Fibroblast of the aortic adventitia (primary cell): Measurements from ENCODE around the gene BCAS3. TPM values are rescaled to one million over a fixed set of nuclear protein-coding genes. Genes with fewer than 3 reads are reported as not detected.

Source experiments
- DNase-seq: peaks from one replicate; pipeline ENCODE4 v3.0.0-alpha.2; 2010; ENCODE audit warnings: low read depth
- H3K4me3 ChIP-seq: 2 replicates; pipeline ENCODE4 v1.5.1; 2011; ENCODE audit warnings: low read depth, mild to moderate bottlenecking, control low read depth, low read length, moderate library complexity
- CTCF ChIP-seq: IDR thresholded peaks from 2 replicates; pipeline ENCODE4 v1.5.1; 2011; ENCODE audit warnings: mild to moderate bottlenecking, low read length, control low read depth, inconsistent platforms; ENCODE audit not compliant: insufficient read depth
- total RNA-seq: library from RNA; depleted of rRNA; stranded (reverse); fragments of >200 nt; gene quantifications from 2 replicates; pipeline ENCODE4 v1.2.3, GENCODE V29; 2012; ENCODE audit warnings: low replicate concordance

BCAS3 gene
- total RNA-seq, 1 donor, result 29.6 TPM

GRCh38 chr17:61366076-61366714, 688.5 kb downstream of the BCAS3 start:
- DNase-seq, result no peak
- TF ChIP-seq CTCF, result no peak
- no peak overlapping the region for H3K4me3 ChIP-seq

DNA sequence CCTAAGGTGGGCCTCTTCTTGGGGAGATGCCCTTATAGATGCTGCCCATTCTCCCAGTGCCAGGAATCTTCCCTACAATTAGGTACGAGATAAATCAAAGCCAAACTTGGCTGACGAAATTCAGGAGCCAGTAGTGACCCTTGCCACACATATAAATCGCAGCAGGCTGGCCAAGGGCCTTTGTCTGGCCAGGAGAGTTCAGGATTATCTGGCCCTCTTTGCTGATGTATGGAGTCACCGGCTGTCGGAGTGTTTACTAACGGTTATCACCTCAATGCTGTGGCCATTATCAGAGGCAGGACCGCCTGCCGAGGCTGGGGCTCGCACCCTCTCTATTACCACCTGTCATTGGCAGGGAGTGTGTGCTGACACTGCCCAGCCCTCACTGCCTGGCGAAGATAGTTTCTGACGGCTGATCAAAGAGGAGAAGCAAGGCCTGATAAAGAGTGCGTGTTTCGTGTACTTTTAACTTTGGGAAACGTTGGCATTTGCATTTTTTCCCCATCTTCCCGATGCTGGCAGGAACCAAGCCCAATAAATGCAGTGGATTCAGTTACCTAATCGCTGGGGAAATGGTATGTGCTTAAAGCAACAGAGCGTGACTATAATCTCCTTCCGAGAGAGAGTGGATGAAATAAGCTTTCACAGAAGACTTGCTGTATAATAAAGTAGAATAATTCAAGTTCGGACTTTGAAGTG, 689.2 kb downstream of the BCAS3 start:
- no peak overlapping the region for H3K4me3 ChIP-seq
- no peak for TF ChIP-seq CTCF
- no peak for DNase-seq

- H3K4me3 ChIP-seq, result no peak overlapping the region
- TF ChIP-seq CTCF, result no peak
- DNase-seq, result no peak
These were observed 690.6 kb downstream of the BCAS3 start for GRCh38 chr17:61368049-61368831.

DNA sequence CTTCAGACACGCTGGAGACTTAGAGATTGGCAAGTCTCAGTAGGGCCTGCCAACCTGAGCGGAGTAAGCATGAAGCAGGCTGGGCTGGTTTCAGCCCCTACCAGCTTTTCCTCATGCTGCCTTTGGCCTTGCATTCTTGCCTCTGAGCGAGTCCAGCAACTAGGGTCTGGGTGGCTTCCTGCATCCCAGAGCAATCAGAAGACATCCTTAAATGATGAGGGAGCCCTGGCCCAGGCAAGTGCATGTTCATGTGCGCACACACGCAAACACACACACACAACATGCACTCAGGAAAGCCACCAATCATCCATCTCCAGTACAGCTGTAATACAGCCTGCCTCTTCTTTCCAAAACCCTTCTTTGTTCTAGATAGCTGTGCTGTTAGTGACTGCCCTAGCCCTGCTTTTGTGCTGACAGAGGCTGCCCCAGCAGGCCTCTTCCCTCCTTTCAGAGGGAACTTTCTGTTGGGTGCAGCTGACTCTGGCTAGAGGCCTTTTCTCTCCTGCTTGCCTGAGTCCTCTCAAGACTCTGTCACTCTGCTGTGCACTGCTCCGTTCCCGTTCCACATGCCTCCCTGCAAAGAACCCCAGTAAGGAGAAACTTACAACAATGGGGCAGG, 691.3 kb downstream of the BCAS3 start:
- no peak for DNase-seq
- TF ChIP-seq CTCF, result no peak
- H3K4me3 ChIP-seq, result no peak overlapping the region

DNA sequence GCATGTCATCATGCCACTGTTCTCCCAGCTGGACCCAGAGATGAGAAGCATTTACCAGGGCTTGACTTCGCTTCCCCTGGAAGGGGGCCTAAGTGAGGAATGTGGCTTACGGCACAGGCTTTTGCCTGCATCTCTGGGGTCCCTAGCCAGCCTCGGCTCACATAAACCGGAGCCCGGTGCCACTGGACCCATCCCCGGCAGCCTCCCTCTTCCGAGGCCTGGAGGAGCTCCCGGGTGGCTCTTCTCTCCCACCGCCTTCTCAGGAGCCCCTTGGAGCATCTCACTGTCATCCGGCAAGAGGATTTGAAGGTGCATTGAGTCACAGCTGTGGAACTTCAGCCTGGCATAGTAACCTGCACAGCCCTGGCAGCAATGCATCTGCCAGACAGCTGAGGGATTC, 692.1 kb downstream of the BCAS3 start:
- no peak for DNase-seq
- TF ChIP-seq CTCF, result no peak
- no peak overlapping the region for H3K4me3 ChIP-seq

DNA sequence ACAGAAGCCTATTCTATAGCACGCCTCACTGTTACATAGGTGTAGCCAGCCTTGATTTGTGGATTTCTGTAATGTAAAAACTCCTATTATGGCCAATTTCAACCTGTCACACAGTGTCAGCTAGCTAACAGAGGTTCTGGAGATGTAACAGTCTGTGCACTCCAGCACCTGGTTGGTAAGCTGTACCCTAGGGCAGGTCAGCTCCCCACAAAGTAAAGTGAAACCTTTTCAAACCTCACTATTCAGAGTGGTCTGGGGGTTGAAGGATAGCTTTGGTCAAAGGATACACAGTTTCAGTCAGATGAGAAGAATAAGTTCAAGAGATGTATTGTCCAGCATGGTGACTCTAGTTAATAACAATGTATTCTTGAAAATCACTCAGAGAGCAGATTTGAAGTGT, 693.5 kb downstream of the BCAS3 start:
- TF ChIP-seq CTCF, result no peak
- DNase-seq, result no peak

More for the DNA sequence above, 693.5 kb downstream of the BCAS3 start:
- H3K4me3 ChIP-seq, result no peak overlapping the region
